HG02943 (cell line): Measurements from ENCODE around the gene PRDM12.
"Not testable (repeated sequence)": the region's sequence is repeated elsewhere in the genome, so short reads cannot be mapped to it uniquely, and the experiment has no call there.

Source experiments
- ATAC-seq: cut with Tn5 transposase; IDR thresholded peaks from one replicate; pipeline ENCODE4 v1.9.1; 2021; ENCODE audit warnings: mild to moderate bottlenecking, low read depth, moderate library complexity; ENCODE audit not compliant: unreplicated experiment

Gene PRDM12

GRCh38 chr9:130663258-130663976, 977 bp upstream of the PRDM12 start:
- ATAC-seq, result no peak

GRCh38 chr9:130663977-130664250, 480 bp upstream of the PRDM12 start:
- no peak for ATAC-seq

GRCh38 chr9:130665029-130665430, 636 bp downstream of the PRDM12 start:
- ATAC-seq, result no peak

GRCh38 chr9:130665431-130666392, 1.3 kb downstream of the PRDM12 start:
- no peak for ATAC-seq

GRCh38 chr9:130666393-130667119, 2.2 kb downstream of the PRDM12 start:
- ATAC-seq, result no peak

GRCh38 chr9:130667120-130667435, 2.7 kb downstream of the PRDM12 start:
- ATAC-seq, result no peak

- ATAC-seq, result no peak
Measured at GRCh38 chr9:130668196-130668595, 3.8 kb downstream of the PRDM12 start.

GRCh38 chr9:130668659-130669058, 4.3 kb downstream of the PRDM12 start:
- ATAC-seq, result no peak

- ATAC-seq, result no peak
Measured at GRCh38 chr9:130669965-130670364, 5.6 kb downstream of the PRDM12 start.

GRCh38 chr9:130670644-130671043, 6.2 kb downstream of the PRDM12 start:
- ATAC-seq, result no peak

GRCh38 chr9:130672466-130672865, 8.1 kb downstream of the PRDM12 start:
- ATAC-seq, result no peak

- ATAC-seq, result no peak
Measured at GRCh38 chr9:130672933-130673615, 8.7 kb downstream of the PRDM12 start.

- ATAC-seq, result no peak
Measured at GRCh38 chr9:130675396-130675795, 11.0 kb downstream of the PRDM12 start.

- ATAC-seq, result no peak
Measured at GRCh38 chr9:130677252-130677651, 12.9 kb downstream of the PRDM12 start.

- no peak for ATAC-seq
Measured at GRCh38 chr9:130680836-130681768, 16.7 kb downstream of the PRDM12 start.

GRCh38 chr9:130681769-130682420, 17.5 kb downstream of the PRDM12 start:
- no peak for ATAC-seq

GRCh38 chr9:130682421-130683121, 18.2 kb downstream of the PRDM12 start:
- ATAC-seq, result no peak

- ATAC-seq, result no peak
Measured at GRCh38 chr9:130685104-130685503, 20.7 kb downstream of the PRDM12 start.

GRCh38 chr9:130685945-130686344, 21.6 kb downstream of the PRDM12 start:
- not testable (repeated sequence) for ATAC-seq
